Measurements from ENCODE around the gene AJAP1. TPM values are rescaled to one million over a fixed set of nuclear protein-coding genes. Genes with fewer than 3 reads are reported as not detected.

The AJAP1 gene
- total and polyA plus RNA-seq, 9 donors: 1.2 to 20.8 (median 12.5) TPM

- TF ChIP-seq CTCF (IDR thresholded peaks at IDR 0.05): no peak
- no peak for TF ChIP-seq EP300 (IDR thresholded peaks at IDR 0.05)
- no peak for TF ChIP-seq POLR2A (IDR thresholded peaks at IDR 0.05)
- intact Hi-C loops (cut with DNase I): no loop called here
Measured at GRCh38 chr1:4796161-4797015, 142.0 kb downstream of the AJAP1 start.

GRCh38 chr1:4797016-4797410, 142.6 kb downstream of the AJAP1 start:
- H3K27me3 ChIP-seq: no peaks in the 10 kb centered on the region
- no peaks in the 10 kb centered on the region for H3K36me3 ChIP-seq
- H3K9me3 ChIP-seq: no peaks in the 10 kb centered on the region
- no peak overlapping the region for H3K4me3 ChIP-seq
- 39 to 61% (median 52%) methylated on average over 6 of the region's 6 CpGs for whole genome bisulfite sequencing, 3 donors
- peaks cover 28% of the 10 kb centered on the region for H3K4me1 ChIP-seq (ENCODE audit: insufficient read depth)
- H3K27ac ChIP-seq: no peak overlapping the region
- DNase-seq: peak in 4 of 5 donors; percentile 32 to 61 (median 53)
- TF ChIP-seq CTCF (IDR thresholded peaks at IDR 0.05) (no peak), POLR2A (IDR thresholded peaks at IDR 0.05) (no peak), EP300 (IDR thresholded peaks at IDR 0.05) (no peak)
- intact Hi-C loops (cut with DNase I): no loop called here

More at GRCh38 chr1:4796161-4797015, 142.0 kb downstream of the AJAP1 start:
- DNase-seq: no peak
- Histone ChIP-seq H3K27me3 (no peaks in the 10 kb centered on the region), H3K36me3 (no peaks in the 10 kb centered on the region), H3K9me3 (no peaks in the 10 kb centered on the region), H3K4me1 (ENCODE audit: insufficient read depth) (peaks cover 24% of the 10 kb centered on the region), H3K4me3 (no peak overlapping the region), H3K27ac (no peak overlapping the region)
- 45 to 72% (median 45%) methylated on average over 11 of the region's 11 CpGs for WGBS, 3 donors

GRCh38 chr1:4797429-4797828, 143.0 kb downstream of the AJAP1 start:
- intact Hi-C loops (cut with DNase I): no loop called here
- Histone ChIP-seq H3K36me3 (no peaks in the 10 kb centered on the region), H3K9me3 (no peaks in the 10 kb centered on the region), H3K27ac (no peak overlapping the region), H3K4me1 (ENCODE audit: insufficient read depth) (peaks cover 28% of the 10 kb centered on the region), H3K27me3 (no peaks in the 10 kb centered on the region), H3K4me3 (no peak overlapping the region)
- 55 to 84% (median 58%) methylated on average over 5 of the region's 5 CpGs for WGBS, 3 donors
- DNase-seq: no peak
- TF ChIP-seq CTCF (IDR thresholded peaks at IDR 0.05) (no peak), EP300 (IDR thresholded peaks at IDR 0.05) (no peak), POLR2A (IDR thresholded peaks at IDR 0.05) (no peak)

- no peaks in the 10 kb centered on the region for H3K27me3 ChIP-seq
- no peaks in the 10 kb centered on the region for H3K36me3 ChIP-seq
- TF ChIP-seq EP300 (IDR thresholded peaks at IDR 0.05) (no peak), POLR2A (IDR thresholded peaks at IDR 0.05) (no peak), CTCF (IDR thresholded peaks at IDR 0.05) (no peak)
- peaks cover 15% of the 10 kb centered on the region for H3K4me1 ChIP-seq (ENCODE audit: insufficient read depth)
- 20 to 22% (median 21%) methylated on average over 14 of the region's 14 CpGs for WGBS, 3 donors
- no peak overlapping the region for H3K27ac ChIP-seq
- no peaks in the 10 kb centered on the region for H3K9me3 ChIP-seq
- intact Hi-C loops (cut with DNase I): no loop called here
- DNase-seq: peak; percentile 87 to 96 (median 94)
- no peak overlapping the region for H3K4me3 ChIP-seq
Measured at GRCh38 chr1:4801192-4801924, 146.9 kb downstream of the AJAP1 start.

Data from ovary (tissue), 9 donors.